ENCODE results near the gene RAB19. TPM values are rescaled to one million over a fixed set of nuclear protein-coding genes. Genes with fewer than 3 reads are reported as not detected.

The RAB19 gene
- total RNA-seq, 2 donors from 2014 or later, result not detected

DNA sequence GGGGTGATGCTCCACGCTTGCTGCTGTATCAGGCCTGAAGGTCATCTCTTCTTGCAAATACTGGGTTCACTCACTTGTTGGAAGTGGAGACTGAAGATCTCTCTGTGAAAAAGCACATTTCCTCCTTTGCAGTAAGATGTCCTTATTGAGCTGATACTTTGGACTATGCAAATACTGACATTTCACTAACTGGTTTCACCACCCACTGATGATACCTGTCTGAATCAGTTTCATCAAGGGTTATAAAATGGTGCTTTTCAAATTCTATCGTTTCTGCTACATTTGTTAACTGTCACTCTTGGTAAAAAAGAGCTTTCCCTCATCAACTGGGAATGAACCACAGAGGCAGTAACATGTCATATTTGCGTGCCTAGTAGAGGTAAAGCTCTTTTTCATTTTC lies 35.5 kb downstream of the RAB19 start:
- Histone ChIP-seq H3K27ac (no peak overlapping the region), H3K9me3 (no peaks in the 10 kb centered on the region), H3K36me3 (no peaks in the 10 kb centered on the region), H3K27me3 (no peaks in the 10 kb centered on the region), H3K4me3 (no peak overlapping the region), H3K4me1 (no peaks in the 10 kb centered on the region)
- TF ChIP-seq CTCF (IDR thresholded peaks at IDR 0.05), result no peak
- no peak for DNase-seq (ENCODE audit: low spot score)

DNA sequence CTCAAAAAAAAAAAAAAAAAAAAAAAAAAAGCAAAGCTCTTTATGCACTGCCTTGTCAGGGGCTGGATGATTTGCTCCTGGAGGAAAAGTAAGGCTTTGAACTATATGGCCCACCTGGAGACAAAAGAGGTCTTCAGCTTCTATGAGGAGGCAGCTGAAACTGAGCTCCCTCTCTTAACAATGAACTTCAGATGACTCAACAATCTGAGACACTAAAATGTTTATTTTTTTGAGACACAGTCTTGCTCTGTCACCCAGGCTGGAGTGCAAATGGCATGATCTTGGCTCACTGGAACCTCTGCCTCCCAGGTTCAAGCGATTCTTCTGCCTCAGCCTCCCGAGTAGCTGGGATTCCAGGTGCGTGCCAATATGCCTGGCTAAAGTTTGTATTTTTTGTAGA lies 36.7 kb downstream of the RAB19 start:
- no peak for DNase-seq (ENCODE audit: low spot score)
- no peak for TF ChIP-seq CTCF (IDR thresholded peaks at IDR 0.05)
- H3K4me3 ChIP-seq, result no peak overlapping the region
- no peaks in the 10 kb centered on the region for H3K9me3 ChIP-seq
- H3K27ac ChIP-seq, result no peak overlapping the region
- H3K27me3 ChIP-seq, result no peaks in the 10 kb centered on the region
- no peaks in the 10 kb centered on the region for H3K36me3 ChIP-seq
- H3K4me1 ChIP-seq, result no peaks in the 10 kb centered on the region

DNA sequence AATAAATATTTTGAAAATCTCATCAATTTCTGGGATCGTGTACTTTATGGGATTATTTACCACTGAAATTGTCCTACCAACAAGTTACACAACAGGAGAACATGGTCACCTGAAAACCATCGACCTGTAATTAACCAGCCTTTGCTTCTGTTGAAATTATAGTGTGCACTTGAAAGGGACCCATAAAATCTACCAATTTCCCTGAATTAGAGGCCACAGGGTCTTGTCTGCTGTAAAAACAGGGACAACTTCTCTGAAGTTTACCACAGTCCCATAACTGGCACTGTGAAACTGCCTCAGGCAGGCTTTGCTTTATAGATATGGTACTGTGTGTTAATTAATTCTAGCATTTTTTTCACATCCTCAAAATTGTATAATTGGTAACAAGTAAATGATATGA lies 37.7 kb downstream of the RAB19 start:
- no peak for TF ChIP-seq CTCF (IDR thresholded peaks at IDR 0.05)
- Histone ChIP-seq H3K4me3 (no peak overlapping the region), H3K9me3 (no peaks in the 10 kb centered on the region), H3K27ac (no peak overlapping the region), H3K4me1 (no peaks in the 10 kb centered on the region), H3K36me3 (no peaks in the 10 kb centered on the region), H3K27me3 (no peaks in the 10 kb centered on the region)
- no peak for DNase-seq (ENCODE audit: low spot score)

GRCh38 chr7:140446467-140446866 lies 42.6 kb downstream of the RAB19 start:
- no peak for TF ChIP-seq CTCF (IDR thresholded peaks at IDR 0.05)
- H3K4me1 ChIP-seq, result no peaks in the 10 kb centered on the region
- no peaks in the 10 kb centered on the region for H3K36me3 ChIP-seq
- H3K9me3 ChIP-seq, result no peaks in the 10 kb centered on the region
- H3K27ac ChIP-seq, result no peak overlapping the region
- DNase-seq (ENCODE audit: low spot score), result no peak
- H3K4me3 ChIP-seq, result no peak overlapping the region
- no peaks in the 10 kb centered on the region for H3K27me3 ChIP-seq

GRCh38 chr7:140447841-140448240 lies 44.0 kb downstream of the RAB19 start:
- no peaks in the 10 kb centered on the region for H3K4me1 ChIP-seq
- no peak for TF ChIP-seq CTCF (IDR thresholded peaks at IDR 0.05)
- H3K27ac ChIP-seq, result no peak overlapping the region
- no peaks in the 10 kb centered on the region for H3K36me3 ChIP-seq
- H3K4me3 ChIP-seq, result no peak overlapping the region
- no peak for DNase-seq (ENCODE audit: low spot score)
- H3K27me3 ChIP-seq, result no peaks in the 10 kb centered on the region
- H3K9me3 ChIP-seq, result no peaks in the 10 kb centered on the region

GRCh38 chr7:140448781-140449480 lies 45.1 kb downstream of the RAB19 start:
- Histone ChIP-seq H3K4me3 (no peak overlapping the region), H3K36me3 (peaks cover 8% of the 10 kb centered on the region), H3K27ac (no peak overlapping the region), H3K27me3 (no peaks in the 10 kb centered on the region), H3K4me1 (no peaks in the 10 kb centered on the region), H3K9me3 (no peaks in the 10 kb centered on the region)
- no peak for DNase-seq (ENCODE audit: low spot score)
- no peak for TF ChIP-seq CTCF (IDR thresholded peaks at IDR 0.05)
